GM13976 (cell line): ENCODE results near the gene CUL4A.
A peak's percentile ranks its signal among the peaks of the same experiment; 100 is the strongest.

Experiments used
- DNase-seq: peaks from one replicate; pipeline ENCODE4 v3.0.0; 2012; ENCODE audit warnings: low spot score
- CTCF ChIP-seq: IDR thresholded peaks from 2 replicates; pipeline ENCODE4 v1.5.1; 2012; ENCODE audit warnings: borderline replicate concordance, mild to moderate bottlenecking; ENCODE audit not compliant: insufficient read depth; ENCODE audit errors: extremely low read depth, missing control alignments, control extremely low read depth
- in situ Hi-C: fragments of 300-500 bp; cut with MboI; formaldehyde crosslinking; loops from one replicate; pipeline ENCODE4 v1.12.0; 2022; ENCODE audit warnings: low sequenced_read_pairs, mixed read lengths, inconsistent platforms; ENCODE audit not compliant: unreplicated experiment

Gene CUL4A

DNA sequence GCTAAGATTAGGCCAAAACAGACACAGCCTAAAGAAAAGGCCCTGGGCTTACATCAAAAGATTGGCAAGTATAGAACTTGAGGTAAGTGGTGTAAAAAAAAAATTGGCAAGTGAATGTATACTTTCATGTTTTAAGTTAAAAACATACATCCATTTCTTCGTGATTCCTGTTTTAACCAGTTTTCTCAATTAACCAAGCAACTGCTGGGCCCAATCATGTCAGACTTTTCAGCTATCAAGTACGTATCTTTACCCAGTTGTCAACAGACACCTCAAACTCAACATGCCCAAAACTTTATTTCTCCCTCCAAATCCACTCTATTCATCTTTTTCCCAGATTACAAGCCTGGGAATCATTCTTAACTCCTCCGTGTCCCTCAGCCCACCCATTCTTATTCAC lies 2.0 kb upstream of the CUL4A start:
- DNase-seq: no peak
- no peak for TF ChIP-seq CTCF
- in situ Hi-C loops: no loop called here

DNA sequence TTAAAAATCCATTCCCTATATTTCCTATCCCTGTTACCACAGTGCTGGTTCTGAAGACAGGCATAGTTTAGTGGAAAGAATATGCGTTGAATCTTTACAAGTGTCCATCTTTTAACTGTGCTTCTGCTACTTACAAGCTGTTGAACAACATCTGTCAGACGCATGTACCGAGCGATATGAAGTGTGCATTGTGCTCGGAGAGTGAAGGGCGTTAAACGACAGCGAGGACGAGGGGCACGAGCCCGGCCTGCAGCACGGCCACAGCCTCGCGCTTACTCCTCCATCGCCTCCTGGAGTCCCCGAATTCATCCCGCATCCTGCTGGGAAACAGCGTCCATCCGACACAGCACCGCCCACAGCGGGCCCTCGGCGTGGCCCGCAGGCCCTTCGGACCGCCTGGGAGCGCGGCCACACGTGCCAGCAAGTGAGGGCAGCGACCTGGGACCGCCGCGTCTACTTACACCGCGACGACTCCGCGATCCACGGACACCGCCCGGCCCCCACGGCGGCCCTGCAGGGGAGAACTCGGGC lies 1.5 kb upstream of the CUL4A start:
- peak; percentile 49 for DNase-seq
- in situ Hi-C loops: no loop called here
- no peak for TF ChIP-seq CTCF

DNA sequence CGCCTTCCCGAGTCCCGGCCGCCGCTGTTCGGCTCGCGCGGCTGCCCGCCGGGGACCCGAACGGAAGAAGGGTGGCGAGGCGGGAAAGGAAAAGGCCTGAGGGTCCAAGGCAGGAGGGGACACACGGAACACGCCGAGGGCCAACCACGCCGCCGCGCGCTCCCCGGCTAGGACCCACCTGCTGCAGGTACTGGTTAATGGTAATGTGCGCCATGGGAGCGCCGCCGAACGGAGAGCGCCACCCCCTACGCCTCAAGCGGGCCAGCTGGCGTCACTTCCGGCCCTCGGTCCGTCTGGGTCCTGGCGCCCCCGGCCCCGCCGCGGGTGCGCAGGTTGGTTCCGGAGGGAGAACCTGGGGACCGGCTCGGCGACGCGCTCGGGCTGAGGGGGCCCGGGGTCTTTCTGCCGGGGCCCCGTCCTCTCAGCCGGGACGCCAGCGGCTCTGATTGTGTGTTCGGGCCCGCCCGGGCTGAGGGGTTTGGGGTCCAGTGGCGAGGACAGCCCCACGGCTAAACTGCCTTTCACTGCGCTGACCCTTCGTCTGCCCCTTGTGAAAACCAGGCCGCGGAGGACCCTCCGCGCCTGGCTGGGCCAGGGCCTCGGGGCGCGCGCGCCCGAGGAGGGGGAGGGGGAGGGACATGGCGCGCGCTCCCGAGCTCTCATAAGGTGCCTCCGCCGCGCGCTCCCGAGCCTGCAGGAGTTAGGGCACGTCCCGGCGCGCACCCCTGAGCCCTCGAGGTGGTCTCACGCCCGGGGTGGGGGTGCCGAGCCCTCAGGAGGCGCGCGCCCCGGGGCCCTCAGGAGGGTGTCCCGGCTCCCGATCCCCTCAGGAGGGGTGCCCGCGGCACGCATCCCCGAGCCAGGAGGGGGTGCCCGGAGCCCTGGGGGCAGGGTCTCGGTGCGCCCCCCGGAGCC lies 735 bp upstream of the CUL4A start, which contains the start of gene PCID2:
PCID2 (minus strand) TSS at position 249 of the 915 bp plus-strand sequence; CDS start at position 214, 35 bp downstream.
- in situ Hi-C loops: no loop called here
- TF ChIP-seq CTCF: no peak
- DNase-seq: peak; percentile 96

- no peak for TF ChIP-seq CTCF
- DNase-seq: peak; percentile 76
- in situ Hi-C loops: no loop called here
Measured at GRCh38 chr13:113209759-113210421, 477 bp downstream of the CUL4A start.

GRCh38 chr13:113210833-113211232 lies 1.4 kb downstream of the CUL4A start:
- TF ChIP-seq CTCF: no peak
- DNase-seq: no peak
- in situ Hi-C loops: no loop called here

- DNase-seq: no peak
- in situ Hi-C loops: no loop called here
- TF ChIP-seq CTCF: no peak
Measured at GRCh38 chr13:113211774-113212173, 2.4 kb downstream of the CUL4A start.
